CD4-positive, alpha-beta T cell treated with Interferon alpha-2 for 1 hour (primary cell): Measurements from ENCODE around the gene LIPM.

ENCODE experiments used
- DNase-seq, 2 donors: peaks; one replicate each; pipeline ENCODE4 v3.0.0-alpha.2; 2020 to 2022

The LIPM gene

GRCh38 chr10:88802523-88803285 lies at the start of gene LIPM:
Gene LIPM (plus strand): TSS chr10:88802730. CDS start chr10:88802897, 167 bp downstream.
- DNase-seq = no peak

GRCh38 chr10:88754287-88754686 lies 48.2 kb upstream of the LIPM start:
- DNase-seq = no peak

GRCh38 chr10:88755753-88756152 lies 46.8 kb upstream of the LIPM start:
- DNase-seq = no peak

- DNase-seq = no peak
Measured at GRCh38 chr10:88756660-88757059, 45.9 kb upstream of the LIPM start.

GRCh38 chr10:88759366-88760101 lies 43.0 kb upstream of the LIPM start, which contains the start of gene LIPN:
Gene LIPN (plus strand): TSS chr10:88760020. CDS start chr10:88761406, 1,386 bp downstream.
- DNase-seq = peak; percentile 31 to 69

GRCh38 chr10:88762906-88763305 lies 39.6 kb upstream of the LIPM start:
- DNase-seq = no peak

GRCh38 chr10:88763441-88763840 lies 39.1 kb upstream of the LIPM start:
- no peak for DNase-seq

GRCh38 chr10:88764110-88764509 lies 38.4 kb upstream of the LIPM start:
- no peak for DNase-seq

- DNase-seq = no peak
Measured at GRCh38 chr10:88765816-88766215, 36.7 kb upstream of the LIPM start.

- no peak for DNase-seq
Measured at GRCh38 chr10:88769384-88769783, 33.1 kb upstream of the LIPM start.

GRCh38 chr10:88781206-88781605 lies 21.3 kb upstream of the LIPM start:
- no peak for DNase-seq

- DNase-seq = no peak
Measured at GRCh38 chr10:88782222-88782621, 20.3 kb upstream of the LIPM start.

- no peak for DNase-seq
Measured at GRCh38 chr10:88783724-88784123, 18.8 kb upstream of the LIPM start.

GRCh38 chr10:88786032-88786770 lies 16.3 kb upstream of the LIPM start:
- DNase-seq = no peak

GRCh38 chr10:88787463-88787862 lies 15.1 kb upstream of the LIPM start:
- no peak for DNase-seq

- DNase-seq = no peak
Measured at GRCh38 chr10:88788924-88789323, 13.6 kb upstream of the LIPM start.

GRCh38 chr10:88791924-88792323 lies 10.6 kb upstream of the LIPM start:
- DNase-seq = peak in 1 of 2 donors; percentile 3

GRCh38 chr10:88792661-88793060 lies 9.9 kb upstream of the LIPM start:
- DNase-seq = peak; percentile 16 to 65

GRCh38 chr10:88793712-88794299 lies 8.7 kb upstream of the LIPM start:
- peak in 1 of 2 donors; percentile 16 for DNase-seq

GRCh38 chr10:88794731-88795130 lies 7.8 kb upstream of the LIPM start:
- no peak for DNase-seq

GRCh38 chr10:88800152-88801125 lies 2.1 kb upstream of the LIPM start:
- no peak for DNase-seq

- DNase-seq = no peak
Measured at GRCh38 chr10:88803641-88804040, 1.1 kb downstream of the LIPM start.
